GM13977 (cell line): Measurements from ENCODE around the gene DDIAS.
"Not testable (repeated sequence)": the region's sequence is repeated elsewhere in the genome, so short reads cannot be mapped to it uniquely, and the experiment has no call there.

Experiments used
- DNase-seq: peaks from one replicate; pipeline ENCODE4 v3.0.0; 2012; ENCODE audit warnings: low spot score
- CTCF ChIP-seq: IDR thresholded peaks from 2 replicates; pipeline ENCODE4 v1.5.1; 2012; ENCODE audit warnings: mild to moderate bottlenecking, control low read depth; ENCODE audit not compliant: insufficient read depth; ENCODE audit errors: extremely low read depth, missing control alignments
- in situ Hi-C: fragments of 300-500 bp; cut with MboI; formaldehyde crosslinking; loops from one replicate; pipeline ENCODE4 v1.12.0; 2022; ENCODE audit warnings: low sequenced_read_pairs, low pct_unique_long_range_greater_than_20kb, mixed read lengths, inconsistent platforms; ENCODE audit not compliant: unreplicated experiment

DDIAS gene, protein sequence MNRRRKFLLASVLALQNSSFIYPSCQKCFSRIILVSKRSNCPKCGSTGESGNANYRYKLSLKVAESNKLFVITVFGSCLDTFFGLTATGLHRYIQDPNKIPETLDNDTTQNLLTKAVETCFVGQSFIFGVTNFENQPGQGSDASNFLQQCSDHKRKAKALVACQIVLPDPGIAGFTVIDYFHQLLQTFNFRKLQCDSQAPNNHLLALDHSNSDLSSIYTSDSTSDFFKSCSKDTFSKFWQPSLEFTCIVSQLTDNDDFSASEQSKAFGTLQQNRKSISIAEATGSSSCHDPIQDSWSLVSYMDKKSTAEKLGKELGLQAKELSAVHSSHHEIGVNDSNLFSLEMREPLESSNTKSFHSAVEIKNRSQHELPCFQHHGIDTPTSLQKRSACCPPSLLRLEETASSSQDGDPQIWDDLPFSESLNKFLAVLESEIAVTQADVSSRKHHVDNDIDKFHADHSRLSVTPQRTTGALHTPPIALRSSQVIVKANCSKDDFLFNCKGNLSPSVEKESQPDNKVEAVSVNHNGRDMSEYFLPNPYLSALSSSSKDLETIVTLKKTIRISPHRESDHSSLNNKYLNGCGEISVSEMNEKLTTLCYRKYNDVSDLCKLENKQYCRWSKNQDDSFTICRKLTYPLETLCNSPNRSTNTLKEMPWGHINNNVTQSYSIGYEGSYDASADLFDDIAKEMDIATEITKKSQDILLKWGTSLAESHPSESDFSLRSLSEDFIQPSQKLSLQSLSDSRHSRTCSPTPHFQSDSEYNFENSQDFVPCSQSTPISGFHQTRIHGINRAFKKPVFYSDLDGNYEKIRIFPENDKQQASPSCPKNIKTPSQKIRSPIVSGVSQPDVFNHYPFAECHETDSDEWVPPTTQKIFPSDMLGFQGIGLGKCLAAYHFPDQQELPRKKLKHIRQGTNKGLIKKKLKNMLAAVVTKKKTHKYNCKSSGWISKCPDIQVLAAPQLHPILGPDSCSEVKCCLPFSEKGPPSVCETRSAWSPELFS

GRCh38 chr11:82901165-82901921 lies at the start of gene DDIAS:
DDIAS (plus strand) TSS chr11:82901736; CDS start chr11:82914739, 13,003 bp downstream.
- no peak for TF ChIP-seq CTCF
- DNase-seq: peak; percentile 89
- in situ Hi-C loops: loop anchor here (10.0 kb wide), 2 partner anchors 173 to 343 kb away; partner anchors contain the start of gene RAB30

DNA sequence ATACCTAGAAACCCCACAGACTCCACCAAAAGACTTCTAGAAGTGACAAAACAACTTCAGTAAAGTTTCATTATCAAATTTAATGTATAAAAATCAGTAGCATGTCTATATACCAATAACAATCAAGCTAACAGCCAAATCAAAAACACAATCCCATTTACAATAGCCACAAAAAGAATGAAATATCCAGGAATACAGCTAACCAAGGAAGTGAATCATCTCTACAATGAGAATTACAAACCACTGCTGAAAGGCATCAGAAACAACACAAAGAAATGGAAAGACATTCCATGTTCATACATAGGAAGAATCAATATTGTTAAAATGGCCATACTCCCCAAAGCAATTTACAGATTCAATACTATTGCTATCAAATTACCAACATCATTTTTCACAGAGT lies 47.3 kb upstream of the DDIAS start:
- no peak for DNase-seq
- no peak for TF ChIP-seq CTCF
- in situ Hi-C loops: no loop called here

GRCh38 chr11:82854916-82855315 lies 46.6 kb upstream of the DDIAS start:
- DNase-seq, in situ Hi-C loops: not testable (repeated sequence)

GRCh38 chr11:82855616-82856015 lies 45.9 kb upstream of the DDIAS start:
- in situ Hi-C loops: no loop called here
- no peak for DNase-seq

DNA sequence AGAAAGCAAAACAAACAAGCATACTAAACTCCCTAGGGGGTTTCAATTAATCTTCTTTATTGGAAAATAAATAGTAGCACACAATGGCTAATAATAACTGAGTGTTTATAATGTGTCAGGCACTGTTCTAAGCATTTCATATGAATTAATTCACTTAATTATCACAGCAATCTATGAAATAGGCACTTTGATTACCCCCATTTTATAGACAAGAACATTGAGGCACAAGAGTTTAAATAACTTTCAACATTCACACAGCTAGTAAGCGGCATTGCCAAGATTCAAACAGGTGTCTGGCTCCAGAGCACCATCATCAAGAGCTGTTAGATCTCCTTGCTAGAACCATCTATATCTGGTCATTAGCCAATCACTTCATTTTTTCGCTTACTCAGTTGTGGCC lies 44.4 kb upstream of the DDIAS start:
- in situ Hi-C loops: no loop called here
- TF ChIP-seq CTCF: no peak
- DNase-seq: no peak

More at GRCh38 chr11:82855616-82856015, 45.9 kb upstream of the DDIAS start:
- TF ChIP-seq CTCF: no peak

DNA sequence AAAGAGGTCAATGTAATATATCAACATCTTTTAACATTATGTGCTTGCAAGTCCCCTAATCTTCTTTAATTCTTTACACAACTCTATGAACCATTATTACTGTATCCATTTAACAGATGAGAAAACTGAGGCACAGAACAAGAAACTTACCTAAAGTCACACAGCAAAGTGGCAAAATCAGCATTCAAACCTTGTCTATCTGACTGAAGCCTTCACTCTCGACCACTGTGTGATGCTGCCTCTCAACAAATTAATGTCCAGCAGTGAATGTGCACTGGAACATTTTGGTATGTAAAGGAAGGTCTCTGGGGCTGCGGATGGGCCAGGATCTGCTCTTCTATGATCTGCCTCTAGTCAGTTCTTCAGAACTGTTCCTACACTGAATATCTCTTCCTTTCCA lies 43.4 kb upstream of the DDIAS start:
- TF ChIP-seq CTCF: no peak
- no peak for DNase-seq
- in situ Hi-C loops: no loop called here
